ENCODE data around the gene TERT. TPM values are rescaled to one million over a fixed set of nuclear protein-coding genes. Genes with fewer than 3 reads are reported as not detected.

TERT gene
- total RNA-seq, 1 experiment from 2014 or later = 6.1 TPM

DNA sequence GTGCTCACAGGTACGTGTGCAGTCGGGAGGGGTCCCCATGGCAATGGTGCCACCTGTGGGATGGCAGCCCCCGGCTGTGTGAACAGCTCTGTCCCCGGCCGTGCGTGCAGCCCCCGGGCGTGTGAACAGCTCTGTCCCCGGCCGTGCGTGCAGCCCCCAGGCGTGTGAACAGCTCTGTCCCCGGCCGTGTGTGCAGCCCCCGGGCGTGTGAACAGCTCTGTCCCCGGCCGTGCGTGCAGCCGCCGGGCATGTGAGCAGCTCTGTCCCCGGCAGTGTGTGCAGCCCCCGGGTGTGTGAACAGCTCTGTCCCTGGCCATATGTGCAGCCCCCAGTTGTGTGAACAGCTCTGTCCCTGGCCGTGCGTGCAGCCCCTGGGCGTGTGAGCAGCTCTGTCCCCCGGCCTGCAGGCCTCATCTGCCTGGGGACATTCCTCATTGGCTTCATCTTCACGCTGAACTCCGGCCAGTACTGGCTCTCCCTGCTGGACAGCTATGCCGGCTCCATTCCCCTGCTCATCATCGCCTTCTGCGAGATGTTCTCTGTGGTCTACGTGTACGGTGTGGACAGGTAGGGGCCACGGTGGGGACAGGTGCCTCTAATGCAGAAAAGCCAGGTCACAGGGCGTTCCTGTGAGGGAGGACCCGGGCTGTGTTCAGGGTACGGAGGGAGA, 75.6 kb downstream of the TERT start:
- no TSS peak for BruUV-seq (replicated peaks)
- intact Hi-C loops (cut with micrococcal nuclease; ENCODE audit: unreplicated experiment) = no loop called here
- Histone ChIP-seq H3K36me3 (ENCODE audit: control insufficient read depth, insufficient read depth, low read length) (no peaks in the 10 kb centered on the region), H3K9me3 (no peaks in the 10 kb centered on the region), H3K4me3 (ENCODE audit: low read depth, low read length) (no peak overlapping the region), H3K4me1 (no peaks in the 10 kb centered on the region), H3K27me3 (replicated peaks; ENCODE audit: control insufficient read depth, insufficient read depth, low read length) (no peaks in the 10 kb centered on the region)
- Mint-ChIP-seq H3K4me1 (ENCODE audit: low read depth, unreplicated experiment) (no peaks in the 10 kb centered on the region), H3K36me3 (ENCODE audit: insufficient read depth, unreplicated experiment) (no peaks in the 10 kb centered on the region), H3K4me3 (ENCODE audit: unreplicated experiment) (no peak overlapping the region), H3K27ac (ENCODE audit: unreplicated experiment) (no peak overlapping the region), H3K9me3 (ENCODE audit: unreplicated experiment) (no peaks in the 10 kb centered on the region), H3K27me3 (ENCODE audit: insufficient read depth, unreplicated experiment) (no peaks in the 10 kb centered on the region)
- POLR2A ChIA-PET = no interaction called here
- DNase-seq = no peak
- TF ChIP-seq, protein P1, sequence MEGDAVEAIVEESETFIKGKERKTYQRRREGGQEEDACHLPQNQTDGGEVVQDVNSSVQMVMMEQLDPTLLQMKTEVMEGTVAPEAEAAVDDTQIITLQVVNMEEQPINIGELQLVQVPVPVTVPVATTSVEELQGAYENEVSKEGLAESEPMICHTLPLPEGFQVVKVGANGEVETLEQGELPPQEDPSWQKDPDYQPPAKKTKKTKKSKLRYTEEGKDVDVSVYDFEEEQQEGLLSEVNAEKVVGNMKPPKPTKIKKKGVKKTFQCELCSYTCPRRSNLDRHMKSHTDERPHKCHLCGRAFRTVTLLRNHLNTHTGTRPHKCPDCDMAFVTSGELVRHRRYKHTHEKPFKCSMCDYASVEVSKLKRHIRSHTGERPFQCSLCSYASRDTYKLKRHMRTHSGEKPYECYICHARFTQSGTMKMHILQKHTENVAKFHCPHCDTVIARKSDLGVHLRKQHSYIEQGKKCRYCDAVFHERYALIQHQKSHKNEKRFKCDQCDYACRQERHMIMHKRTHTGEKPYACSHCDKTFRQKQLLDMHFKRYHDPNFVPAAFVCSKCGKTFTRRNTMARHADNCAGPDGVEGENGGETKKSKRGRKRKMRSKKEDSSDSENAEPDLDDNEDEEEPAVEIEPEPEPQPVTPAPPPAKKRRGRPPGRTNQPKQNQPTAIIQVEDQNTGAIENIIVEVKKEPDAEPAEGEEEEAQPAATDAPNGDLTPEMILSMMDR (IDR thresholded peaks at IDR 0.05; ENCODE audit: insufficient read depth in 1 of 2, low read depth in 1 of 2, low read length in 1 of 2, severe bottlenecking in 1 of 2, unreplicated experiment in 1 of 2) = no peak
- CTCF ChIA-PET = interaction anchor here (0.7 kb wide), 1 partner anchor 16 kb away, joined by 3 read pairs; no protein-coding TSS in a partner anchor

DNA sequence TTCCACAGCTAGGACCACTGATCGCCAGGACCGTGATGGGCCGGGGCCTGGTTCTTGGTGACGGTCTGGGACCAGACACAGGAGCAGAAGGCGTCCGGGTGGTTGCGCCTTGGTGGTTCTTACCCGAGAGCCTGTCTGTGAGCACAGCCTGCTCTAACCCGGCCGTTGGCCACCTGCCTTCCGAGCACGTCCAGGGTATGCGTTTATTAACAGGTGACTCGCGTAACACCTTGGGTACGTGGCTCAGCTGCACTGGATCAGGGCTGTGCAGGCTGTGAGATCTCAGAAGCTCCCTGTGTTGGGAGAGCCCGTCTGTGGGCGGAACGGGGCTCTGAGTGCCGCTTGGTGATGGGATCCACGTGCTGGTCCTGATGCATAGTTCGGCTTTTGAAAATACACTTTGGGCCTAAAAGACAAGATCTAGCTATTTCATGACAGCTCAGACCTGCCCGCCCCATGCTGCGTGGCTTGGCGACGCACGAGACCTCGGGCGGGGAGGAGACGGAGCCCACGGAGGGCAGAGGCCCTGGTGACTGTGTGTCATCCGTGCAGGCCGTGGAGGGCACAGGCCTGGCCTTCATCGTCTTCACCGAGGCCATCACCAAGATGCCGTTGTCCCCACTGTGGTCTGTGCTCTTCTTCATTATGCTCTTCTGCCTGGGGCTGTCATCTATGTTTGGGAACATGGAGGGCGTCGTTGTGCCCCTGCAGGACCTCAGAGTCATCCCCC, 76.4 kb downstream of the TERT start:
- Histone ChIP-seq H3K9me3 (no peaks in the 10 kb centered on the region), H3K27me3 (replicated peaks; ENCODE audit: control insufficient read depth, insufficient read depth, low read length) (no peaks in the 10 kb centered on the region), H3K4me3 (ENCODE audit: low read depth, low read length) (no peak overlapping the region), H3K4me1 (no peaks in the 10 kb centered on the region), H3K36me3 (ENCODE audit: control insufficient read depth, insufficient read depth, low read length) (no peaks in the 10 kb centered on the region)
- ChIA-PET POLR2A (no interaction called here), CTCF (no interaction called here)
- no peak for DNase-seq
- Mint-ChIP-seq H3K4me3 (ENCODE audit: unreplicated experiment) (no peak overlapping the region), H3K27me3 (ENCODE audit: insufficient read depth, unreplicated experiment) (no peaks in the 10 kb centered on the region), H3K36me3 (ENCODE audit: insufficient read depth, unreplicated experiment) (no peaks in the 10 kb centered on the region), H3K4me1 (ENCODE audit: low read depth, unreplicated experiment) (no peaks in the 10 kb centered on the region), H3K9me3 (ENCODE audit: unreplicated experiment) (no peaks in the 10 kb centered on the region), H3K27ac (ENCODE audit: unreplicated experiment) (no peak overlapping the region)
- BruUV-seq (replicated peaks) = no TSS peak
- TF ChIP-seq, protein P1 (IDR thresholded peaks at IDR 0.05; ENCODE audit: insufficient read depth in 1 of 2, low read depth in 1 of 2, low read length in 1 of 2, severe bottlenecking in 1 of 2, unreplicated experiment in 1 of 2) = no peak
- intact Hi-C loops (cut with micrococcal nuclease; ENCODE audit: unreplicated experiment) = no loop called here

DNA sequence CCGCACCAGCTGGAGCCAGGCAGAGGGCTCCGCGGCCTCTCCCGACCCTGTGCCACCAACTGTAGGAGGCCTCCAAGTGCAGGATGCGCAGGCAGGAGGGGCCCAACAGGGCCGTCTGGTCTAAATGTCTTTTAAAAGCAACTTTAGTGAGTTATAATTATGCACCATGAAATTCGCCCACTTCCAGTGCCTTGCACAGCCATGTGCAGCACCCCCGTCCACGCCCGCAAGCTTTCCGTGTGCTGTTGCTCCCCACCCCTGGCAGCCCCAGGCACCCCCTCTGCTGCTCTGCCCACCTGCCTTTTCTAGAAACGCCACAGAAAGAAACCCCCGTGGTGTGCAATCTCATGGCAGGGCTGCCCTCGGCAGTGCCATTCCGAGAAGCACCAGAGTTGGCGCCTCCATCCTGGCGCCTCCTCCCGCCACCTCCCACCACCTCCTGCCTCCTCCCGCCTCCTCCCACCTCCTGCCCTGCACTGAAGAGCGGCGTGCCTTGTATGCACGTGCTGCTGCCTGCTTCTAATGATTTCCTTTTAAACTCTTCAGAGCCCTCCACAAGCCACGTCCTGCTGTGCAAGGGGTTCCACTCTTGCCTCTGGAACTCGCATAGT, 77.2 kb downstream of the TERT start:
- Histone ChIP-seq H3K4me3 (ENCODE audit: low read depth, low read length) (no peak overlapping the region), H3K9me3 (no peaks in the 10 kb centered on the region), H3K36me3 (ENCODE audit: control insufficient read depth, insufficient read depth, low read length) (no peaks in the 10 kb centered on the region), H3K27me3 (replicated peaks; ENCODE audit: control insufficient read depth, insufficient read depth, low read length) (no peaks in the 10 kb centered on the region), H3K4me1 (no peaks in the 10 kb centered on the region)
- no peak for DNase-seq
- BruUV-seq (replicated peaks) = no TSS peak
- Mint-ChIP-seq H3K27me3 (ENCODE audit: insufficient read depth, unreplicated experiment) (no peaks in the 10 kb centered on the region), H3K4me1 (ENCODE audit: low read depth, unreplicated experiment) (no peaks in the 10 kb centered on the region), H3K9me3 (ENCODE audit: unreplicated experiment) (no peaks in the 10 kb centered on the region), H3K4me3 (ENCODE audit: unreplicated experiment) (no peak overlapping the region), H3K36me3 (ENCODE audit: insufficient read depth, unreplicated experiment) (no peaks in the 10 kb centered on the region), H3K27ac (ENCODE audit: unreplicated experiment) (no peak overlapping the region)
- ChIA-PET POLR2A (no interaction called here), CTCF (no interaction called here)
- intact Hi-C loops (cut with micrococcal nuclease; ENCODE audit: unreplicated experiment) = no loop called here
- TF ChIP-seq, protein P1 (IDR thresholded peaks at IDR 0.05; ENCODE audit: insufficient read depth in 1 of 2, low read depth in 1 of 2, low read length in 1 of 2, severe bottlenecking in 1 of 2, unreplicated experiment in 1 of 2) = no peak

Measured in Caco-2 (cell line).